ENCODE results near the gene RASEF. TPM values are rescaled to one million over a fixed set of nuclear protein-coding genes. Genes with fewer than 3 reads are reported as not detected.

RASEF gene
- total RNA-seq, 1 experiment from 2014 or later: 2.2 TPM

DNA sequence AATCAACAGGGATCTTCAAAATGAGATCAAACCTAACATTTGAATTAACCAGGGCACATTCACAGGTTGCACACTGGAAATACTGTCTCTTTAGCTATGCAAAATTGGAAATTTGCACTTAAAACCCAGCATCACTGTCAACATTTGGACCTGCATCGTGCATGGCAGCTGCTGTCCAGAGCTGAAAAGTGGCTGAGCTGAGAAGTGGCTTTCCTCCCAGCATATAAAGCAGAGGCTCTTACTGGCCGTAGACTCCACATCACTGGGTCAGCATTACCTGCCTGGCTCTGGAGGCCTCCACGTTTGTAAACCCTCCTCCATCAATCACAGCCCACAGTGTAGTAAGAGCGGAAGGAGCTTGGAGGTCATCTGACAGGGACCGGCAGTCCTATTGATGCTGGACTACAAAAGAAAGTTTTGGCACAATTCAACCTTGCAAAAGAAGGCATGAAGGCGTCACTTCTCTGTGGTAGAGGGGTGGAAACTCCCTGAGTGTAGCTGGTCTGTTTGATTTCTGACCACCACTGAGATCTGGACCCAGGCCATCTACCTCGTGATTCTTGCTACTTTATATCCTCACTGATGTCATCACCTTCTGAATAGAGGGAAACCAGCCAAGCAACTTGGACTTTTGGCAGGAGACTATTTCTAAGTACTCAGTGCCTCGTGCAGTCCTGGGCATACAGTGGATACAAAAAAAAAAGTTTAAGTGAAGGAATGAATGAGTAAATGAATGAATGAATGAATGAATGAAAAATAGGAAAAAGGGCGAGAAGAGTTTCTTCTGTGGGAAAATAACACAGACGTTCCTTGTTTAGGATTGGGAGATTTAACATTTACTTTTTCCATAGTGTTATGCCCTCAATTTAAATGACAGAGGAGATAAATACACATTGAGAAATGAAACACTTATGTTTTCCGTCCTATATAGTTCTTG, 14.8 kb downstream of the RASEF start:
- H3K14ac ChIP-seq (ENCODE audit: insufficient read depth, low read length): no peak overlapping the region
- H2BK15ac ChIP-seq (ENCODE audit: low read depth, low read length): no peak overlapping the region
- 100% methylated on average over 1 of the region's 11 CpGs for WGBS (ENCODE audit: extremely low coverage, insufficient read length, low lambda C conversion rate)
- H2BK20ac ChIP-seq (ENCODE audit: low read depth, low read length, poor library complexity, severe bottlenecking): no peak overlapping the region
- H4K91ac ChIP-seq (ENCODE audit: insufficient read length, low read depth, low read length): no peak overlapping the region
- TF ChIP-seq, protein P1, sequence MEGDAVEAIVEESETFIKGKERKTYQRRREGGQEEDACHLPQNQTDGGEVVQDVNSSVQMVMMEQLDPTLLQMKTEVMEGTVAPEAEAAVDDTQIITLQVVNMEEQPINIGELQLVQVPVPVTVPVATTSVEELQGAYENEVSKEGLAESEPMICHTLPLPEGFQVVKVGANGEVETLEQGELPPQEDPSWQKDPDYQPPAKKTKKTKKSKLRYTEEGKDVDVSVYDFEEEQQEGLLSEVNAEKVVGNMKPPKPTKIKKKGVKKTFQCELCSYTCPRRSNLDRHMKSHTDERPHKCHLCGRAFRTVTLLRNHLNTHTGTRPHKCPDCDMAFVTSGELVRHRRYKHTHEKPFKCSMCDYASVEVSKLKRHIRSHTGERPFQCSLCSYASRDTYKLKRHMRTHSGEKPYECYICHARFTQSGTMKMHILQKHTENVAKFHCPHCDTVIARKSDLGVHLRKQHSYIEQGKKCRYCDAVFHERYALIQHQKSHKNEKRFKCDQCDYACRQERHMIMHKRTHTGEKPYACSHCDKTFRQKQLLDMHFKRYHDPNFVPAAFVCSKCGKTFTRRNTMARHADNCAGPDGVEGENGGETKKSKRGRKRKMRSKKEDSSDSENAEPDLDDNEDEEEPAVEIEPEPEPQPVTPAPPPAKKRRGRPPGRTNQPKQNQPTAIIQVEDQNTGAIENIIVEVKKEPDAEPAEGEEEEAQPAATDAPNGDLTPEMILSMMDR (conservative IDR thresholded peaks at IDR 0.05): no peak
- H3K9me3 Mint-ChIP-seq: no peaks in the 10 kb centered on the region
- H2BK12ac ChIP-seq (ENCODE audit: insufficient read length, low read depth, low read length): no peak overlapping the region
- no peaks in the 10 kb centered on the region for H4K20me1 ChIP-seq (ENCODE audit: control insufficient read depth, insufficient read depth, insufficient read length)
- no peak overlapping the region for H2AFZ ChIP-seq (ENCODE audit: low read length)
- H3K9ac ChIP-seq (ENCODE audit: extremely low read depth, insufficient read length, low read length): no peak overlapping the region
- no peak overlapping the region for H3K23ac ChIP-seq (ENCODE audit: insufficient read length, low read depth, low read length)
- H3T11ph ChIP-seq (ENCODE audit: low read length): no peak overlapping the region
- no peaks in the 10 kb centered on the region for H3K4me1 Mint-ChIP-seq
- H3K79me1 ChIP-seq (ENCODE audit: insufficient read depth, low read depth, low read length, poor library complexity, severe bottlenecking): no peaks in the 10 kb centered on the region
- H3K4me2 ChIP-seq (ENCODE audit: insufficient read depth, insufficient read length, low read length): no peak overlapping the region
- H4K5ac ChIP-seq (ENCODE audit: insufficient read length, low read depth, low read length): no peak overlapping the region
- no peak for DNase-seq
- no peak overlapping the region for H3K4me3 Mint-ChIP-seq
- H2AK5ac ChIP-seq (ENCODE audit: insufficient read length, low read length): no peak overlapping the region
- H3K56ac ChIP-seq (ENCODE audit: insufficient read length, low read depth, low read length): no peak overlapping the region
- no peak overlapping the region for H3K27ac ChIP-seq (ENCODE audit: insufficient read length, low read depth, low read length)
- H3K18ac ChIP-seq (ENCODE audit: insufficient read length, low read depth, low read length): no peak overlapping the region
- H3K79me2 ChIP-seq (ENCODE audit: insufficient read depth, low read length): no peaks in the 10 kb centered on the region
- H3K4me1 ChIP-seq (ENCODE audit: insufficient read depth, low read length): no peaks in the 10 kb centered on the region
- no peak overlapping the region for H2BK120ac ChIP-seq (ENCODE audit: low read depth, low read length, poor library complexity, severe bottlenecking)
- no peaks in the 10 kb centered on the region for H3K27me3 ChIP-seq (ENCODE audit: insufficient read depth, low read length)
- no peaks in the 10 kb centered on the region for H3K36me3 Mint-ChIP-seq (ENCODE audit: insufficient read depth in 1 of 3, low read depth in 3 of 3)
- H3K23me2 ChIP-seq (ENCODE audit: insufficient read length, low read depth, low read length, poor library complexity, severe bottlenecking): no peaks in the 10 kb centered on the region
- no peak overlapping the region for H3K27ac Mint-ChIP-seq
- no peak overlapping the region for H3K4ac ChIP-seq (ENCODE audit: low read depth, low read length)
- no peaks in the 10 kb centered on the region for H3K27me3 Mint-ChIP-seq (ENCODE audit: low read depth)
- no peak overlapping the region for H2BK5ac ChIP-seq (ENCODE audit: insufficient read length, low read length)
- H3K9me3 ChIP-seq (ENCODE audit: control insufficient read depth, low read depth, low read length): no peaks in the 10 kb centered on the region
- no peak overlapping the region for H4K8ac ChIP-seq (replicated peaks; ENCODE audit: insufficient read length, low read depth, low read length)

Measured in H9 (cell line).